Epithelial cell of proximal tubule (primary cell): Measurements from ENCODE around the gene RARS1. TPM values are rescaled to one million over a fixed set of nuclear protein-coding genes. Genes with fewer than 3 reads are reported as not detected.

Source experiments
- DNase-seq: peaks from one replicate; pipeline ENCODE4 v3.0.0-alpha.2; 2011; ENCODE audit warnings: low read depth
- H3K4me3 ChIP-seq: 2 replicates; pipeline ENCODE4 v1.5.1; 2011; ENCODE audit warnings: low read depth, mild to moderate bottlenecking, low read length
- total RNA-seq: library from RNA; depleted of rRNA; stranded (reverse); fragments of >200 nt; gene quantifications from 2 replicates; pipeline ENCODE4 v1.2.3, GENCODE V29; 2015
- TF ChIP-seq, protein P1 (sequence below): conservative IDR thresholded peaks from 2 replicates; pipeline ENCODE4 v1.5.1; 2012; ENCODE audit warnings: low read depth, mild to moderate bottlenecking, low read length

RARS1 gene
- total RNA-seq, 1 donor from 2014 or later, result 109 TPM

DNA sequence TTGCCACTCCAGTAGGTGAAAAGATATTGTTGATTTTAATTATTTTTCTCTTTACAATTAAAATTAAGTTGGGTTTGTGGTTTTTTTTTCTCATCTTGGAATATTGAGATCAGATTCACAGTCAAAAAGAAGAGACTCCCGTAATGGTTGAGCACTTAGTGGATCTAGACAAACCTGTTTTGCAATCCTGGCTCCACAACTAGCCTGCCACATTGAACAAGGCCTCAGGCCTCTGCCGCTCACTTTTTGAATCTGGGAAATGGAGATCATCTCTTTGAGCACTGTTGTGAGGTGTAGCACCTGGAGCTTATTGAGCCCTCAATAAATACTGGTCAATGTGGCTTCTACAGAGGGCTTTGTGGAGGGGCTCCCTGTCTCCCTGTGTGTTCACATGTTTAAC, 37.1 kb upstream of the RARS1 start:
- DNase-seq, result no peak
- TF ChIP-seq, protein P1, sequence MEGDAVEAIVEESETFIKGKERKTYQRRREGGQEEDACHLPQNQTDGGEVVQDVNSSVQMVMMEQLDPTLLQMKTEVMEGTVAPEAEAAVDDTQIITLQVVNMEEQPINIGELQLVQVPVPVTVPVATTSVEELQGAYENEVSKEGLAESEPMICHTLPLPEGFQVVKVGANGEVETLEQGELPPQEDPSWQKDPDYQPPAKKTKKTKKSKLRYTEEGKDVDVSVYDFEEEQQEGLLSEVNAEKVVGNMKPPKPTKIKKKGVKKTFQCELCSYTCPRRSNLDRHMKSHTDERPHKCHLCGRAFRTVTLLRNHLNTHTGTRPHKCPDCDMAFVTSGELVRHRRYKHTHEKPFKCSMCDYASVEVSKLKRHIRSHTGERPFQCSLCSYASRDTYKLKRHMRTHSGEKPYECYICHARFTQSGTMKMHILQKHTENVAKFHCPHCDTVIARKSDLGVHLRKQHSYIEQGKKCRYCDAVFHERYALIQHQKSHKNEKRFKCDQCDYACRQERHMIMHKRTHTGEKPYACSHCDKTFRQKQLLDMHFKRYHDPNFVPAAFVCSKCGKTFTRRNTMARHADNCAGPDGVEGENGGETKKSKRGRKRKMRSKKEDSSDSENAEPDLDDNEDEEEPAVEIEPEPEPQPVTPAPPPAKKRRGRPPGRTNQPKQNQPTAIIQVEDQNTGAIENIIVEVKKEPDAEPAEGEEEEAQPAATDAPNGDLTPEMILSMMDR, result no peak
- no peak overlapping the region for H3K4me3 ChIP-seq

DNA sequence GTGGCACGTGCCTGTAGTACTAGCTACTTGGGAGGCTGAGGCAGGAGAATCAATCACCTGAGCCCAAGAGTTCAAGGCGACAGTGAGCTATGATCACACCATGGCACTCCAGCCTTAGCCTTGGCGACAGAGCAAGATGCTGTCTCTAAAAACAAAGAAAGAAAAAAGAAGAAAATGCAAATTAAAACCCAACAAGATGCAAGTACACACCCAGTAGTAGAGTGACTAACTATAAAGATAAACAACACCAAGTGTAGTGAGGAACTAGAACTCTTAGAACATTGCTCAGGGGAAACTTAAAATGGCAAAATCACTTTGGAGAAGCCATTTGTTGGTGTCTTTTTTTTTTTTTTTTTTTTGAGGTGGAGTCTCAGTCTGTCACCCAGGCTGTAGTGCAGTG, 34.7 kb upstream of the RARS1 start:
- TF ChIP-seq, protein P1, result no peak
- H3K4me3 ChIP-seq, result no peak overlapping the region
- DNase-seq, result no peak

DNA sequence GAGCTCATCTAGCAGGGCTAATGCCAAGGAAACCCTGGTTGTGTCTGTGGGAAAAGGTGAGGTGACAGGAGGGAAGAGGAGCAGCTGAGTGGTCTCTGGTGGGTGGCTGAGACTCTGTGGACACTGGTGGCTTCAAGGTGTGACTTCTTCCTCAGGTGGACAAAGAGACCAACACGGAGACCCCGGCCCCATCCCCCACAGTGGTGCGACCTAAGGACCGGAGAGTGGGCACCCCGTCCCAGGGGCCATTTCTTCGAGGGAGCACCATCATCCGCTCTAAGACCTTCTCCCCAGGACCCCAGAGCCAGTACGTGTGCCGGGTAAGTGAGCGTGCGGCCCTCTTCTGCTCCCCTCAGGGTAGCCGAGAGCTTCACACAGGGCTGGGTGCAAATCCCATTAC, 31.1 kb upstream of the RARS1 start:
- no peak for DNase-seq
- TF ChIP-seq, protein P1, result no peak
- no peak overlapping the region for H3K4me3 ChIP-seq

DNA sequence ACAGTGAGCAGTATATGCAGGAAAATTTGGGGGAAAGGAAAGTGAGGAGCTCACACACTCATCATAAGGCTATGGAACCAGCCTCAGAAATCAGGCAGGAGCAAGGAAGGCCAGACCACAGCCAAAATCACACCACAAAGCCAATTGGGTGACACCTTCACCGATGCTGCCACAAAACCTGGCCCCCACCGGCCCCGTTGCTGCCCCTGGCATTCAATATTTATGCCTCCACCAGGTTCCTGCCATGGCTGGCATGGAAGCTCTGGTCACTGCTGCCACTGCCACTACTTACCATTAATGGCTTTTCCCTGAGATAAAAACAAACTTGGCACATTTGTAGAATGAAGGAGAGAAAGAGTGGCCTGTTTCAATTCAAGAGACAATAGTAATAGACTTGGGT, 28.7 kb upstream of the RARS1 start:
- DNase-seq, result no peak
- TF ChIP-seq, protein P1, result no peak
- no peak overlapping the region for H3K4me3 ChIP-seq

DNA sequence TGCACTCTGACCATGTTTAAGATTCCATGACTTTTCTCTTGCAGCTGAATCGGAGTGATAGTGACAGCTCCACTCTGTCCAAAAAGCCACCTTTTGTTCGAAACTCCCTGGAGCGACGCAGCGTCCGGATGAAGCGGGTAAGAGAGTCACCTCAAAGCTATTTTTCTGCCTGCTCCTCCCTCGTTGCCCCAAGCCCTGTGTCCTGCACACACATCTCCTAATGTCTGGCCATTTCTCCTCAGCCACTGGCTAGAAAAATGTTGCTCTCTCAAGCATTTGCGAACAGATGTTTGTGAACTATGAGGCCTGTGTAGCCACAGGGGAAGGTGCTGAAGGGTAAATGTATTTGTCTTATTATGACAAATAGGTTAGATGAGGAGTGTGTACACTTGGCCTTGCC, 25.7 kb upstream of the RARS1 start:
- TF ChIP-seq, protein P1, result no peak
- no peak overlapping the region for H3K4me3 ChIP-seq
- no peak for DNase-seq

DNA sequence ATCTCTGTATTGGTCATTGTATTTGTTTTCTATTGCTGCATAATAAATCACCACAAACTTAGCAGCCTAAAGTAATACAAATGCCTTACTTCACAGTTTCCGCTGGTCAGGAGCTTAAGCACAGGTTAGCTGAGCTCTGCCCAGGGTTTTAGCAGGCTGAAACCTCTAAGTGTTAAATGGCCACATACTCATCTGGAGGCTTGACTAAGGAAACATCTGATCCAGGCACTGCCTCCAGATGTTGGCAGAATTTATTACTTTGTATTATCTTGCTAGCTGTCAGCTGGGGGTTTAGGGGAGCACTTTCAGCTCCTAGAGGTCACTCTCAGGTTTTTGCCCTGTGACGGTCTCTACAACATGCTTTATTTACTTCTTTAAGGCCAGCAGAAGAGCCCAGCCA, 23.2 kb upstream of the RARS1 start:
- no peak for DNase-seq
- H3K4me3 ChIP-seq, result no peak overlapping the region
- TF ChIP-seq, protein P1, result no peak

DNA sequence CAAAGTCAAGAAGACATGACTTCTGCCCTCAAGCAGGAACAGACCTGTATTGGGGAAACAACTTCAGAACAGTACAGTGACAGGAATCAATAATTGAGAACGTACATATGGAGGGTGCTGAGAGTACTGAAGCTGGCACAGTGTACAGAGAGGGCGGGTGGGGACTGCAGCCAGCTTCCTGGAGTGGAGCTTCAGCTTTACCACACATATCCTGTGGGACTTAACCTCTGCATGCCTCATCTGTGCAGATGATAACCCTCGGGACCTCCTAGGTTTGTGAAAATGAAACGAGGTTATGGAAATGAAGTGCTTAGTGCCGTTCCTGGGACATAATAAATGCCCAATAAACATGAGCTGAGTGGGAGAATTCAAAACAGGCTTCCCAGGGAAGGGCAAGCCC, 22.1 kb upstream of the RARS1 start:
- TF ChIP-seq, protein P1, result no peak
- DNase-seq, result no peak
- H3K4me3 ChIP-seq, result no peak overlapping the region
